Right lobe of liver (tissue), 4 donors: ENCODE measurements around the gene TLCD3B.

Source experiments
- CTCF ChIP-seq, 4 donors: fragments of 200-600 bp in 3 of 4; fragments of 450-650 bp in 1 of 4; IDR thresholded peaks; one replicate each; pipeline versions ENCODE4 v1.5.1 to v1.8.0; 2016 to 2022; ENCODE audit warnings: antibody characterized with exemption in 4 of 4, mild to moderate bottlenecking in 2 of 4
- POLR2A ChIP-seq: fragments of 450-650 bp; IDR thresholded peaks from one replicate; pipeline ENCODE4 v1.6.1; 2017; ENCODE audit warnings: antibody characterized with exemption, mild to moderate bottlenecking
- donor health status: DM: no; HTN: no; CAD: no.
- donor health status: DM: no; HTN: no; CAD: no.
- donor health status: DM: no; HTN: yes; CAD: no.

DNA sequence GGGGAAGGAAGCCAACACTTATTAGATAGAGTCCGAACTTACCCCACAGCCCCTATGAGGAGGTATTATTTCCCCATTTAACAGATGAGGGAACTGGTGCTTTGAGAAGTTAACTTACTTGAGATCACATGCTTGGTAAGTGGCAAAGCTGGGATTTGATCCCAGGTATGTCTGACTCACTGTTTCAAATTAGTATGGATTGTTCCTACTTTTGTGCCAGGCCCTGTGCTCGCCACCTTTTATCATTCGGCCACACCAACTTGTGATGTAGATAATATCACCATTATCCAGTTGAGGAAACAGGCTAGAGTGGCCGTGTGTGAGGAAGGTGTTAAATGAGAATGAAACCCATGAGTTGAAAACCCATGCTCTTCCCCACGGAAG, 46.3 kb downstream of the TLCD3B start:
- TF ChIP-seq CTCF (IDR thresholded peaks at IDR 0.05) (no peak), POLR2A (no peak)
